Activated T-helper 2 cell treated with anti-CD3 and anti-CD28 coated beads, Interferon-gamma antibody, Interleukin-2, Interleukin-4, amounts not matched to agents 10 μg/mL and 5 μg/mL and 100 μg/mL, durations not matched to agents 14 hours and 24 hours and 36 hours (primary cell): ENCODE data around the gene C19orf38. TPM values are rescaled to one million over a fixed set of nuclear protein-coding genes. Genes with fewer than 3 reads are reported as not detected.

ENCODE experiments used
- DNase-seq: peaks from one replicate; pipeline ENCODE4 v3.0.0; 2021; ENCODE audit warnings: low spot score
- H3K27ac Mint-ChIP-seq: one replicate; pipeline ENCODE4 v1.8.0; 2021; ENCODE audit warnings: mixed read lengths
- H3K27me3 Mint-ChIP-seq: one replicate; pipeline ENCODE4 v1.8.0; 2021; ENCODE audit warnings: low read depth, mixed read lengths
- H3K36me3 Mint-ChIP-seq: one replicate; pipeline ENCODE4 v1.8.0; 2021; ENCODE audit warnings: low read depth, mixed read lengths
- H3K4me1 Mint-ChIP-seq: one replicate; pipeline ENCODE4 v1.8.0; 2021; ENCODE audit warnings: low read depth, mixed read lengths
- H3K4me3 Mint-ChIP-seq: one replicate; pipeline ENCODE4 v1.8.0; 2021; ENCODE audit warnings: low read depth, mild to moderate bottlenecking, moderate library complexity, mixed read lengths
- H3K9me3 Mint-ChIP-seq: one replicate; pipeline ENCODE4 v1.8.0; 2021; ENCODE audit warnings: mixed read lengths
- intact Hi-C: fragments of 100-400 bp; cut with micrococcal nuclease; formaldehyde crosslinking; loops from one replicate; pipeline ENCODE4 v1.15.1; 2023
- total RNA-seq: library from RNA; stranded (reverse); gene quantifications from 2 replicates; pipeline ENCODE4 v1.2.3, GENCODE V29; 2022

The C19orf38 gene, protein sequence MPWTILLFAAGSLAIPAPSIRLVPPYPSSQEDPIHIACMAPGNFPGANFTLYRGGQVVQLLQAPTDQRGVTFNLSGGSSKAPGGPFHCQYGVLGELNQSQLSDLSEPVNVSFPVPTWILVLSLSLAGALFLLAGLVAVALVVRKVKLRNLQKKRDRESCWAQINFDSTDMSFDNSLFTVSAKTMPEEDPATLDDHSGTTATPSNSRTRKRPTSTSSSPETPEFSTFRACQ
- 3.9 and 4.3 TPM in 2 replicates for total RNA-seq

DNA sequence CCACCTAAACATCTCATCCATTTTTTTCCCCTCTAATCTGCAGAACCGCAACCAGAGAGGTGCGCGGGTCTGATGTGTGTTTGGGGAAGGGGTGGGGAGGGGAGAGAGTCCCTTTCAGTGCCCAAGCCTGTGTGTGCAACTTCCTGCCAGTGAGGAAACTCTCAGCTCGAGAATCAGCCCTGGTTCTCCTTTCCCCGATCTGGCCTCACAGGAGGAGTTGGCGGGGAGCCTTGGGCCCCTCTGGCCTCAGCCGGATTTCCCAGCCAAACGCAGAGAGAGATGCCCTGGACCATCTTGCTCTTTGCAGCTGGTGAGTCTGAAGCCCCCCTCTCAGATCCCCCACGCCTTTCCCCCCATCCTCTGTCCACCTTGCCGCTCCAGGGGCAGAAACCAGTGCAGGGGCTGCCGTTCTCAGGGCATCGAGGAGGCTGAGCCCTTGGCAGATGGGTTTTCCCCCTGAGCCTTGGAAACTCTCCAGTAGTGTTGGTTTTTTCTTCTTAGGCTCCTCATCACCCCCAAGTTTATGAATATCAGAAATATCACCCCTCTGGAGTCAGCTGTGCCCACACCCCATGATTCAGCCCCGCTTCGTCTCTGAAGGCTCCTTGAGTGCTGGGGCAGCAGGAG is at the start of gene C19orf38:
Gene C19orf38, plus strand, starts transcription at position 186 of the 627 bp plus-strand sequence. Its CDS starts 94 bp downstream, at position 280.
- no peak for DNase-seq
- peaks cover 8% of the 10 kb centered on the region for H3K9me3 Mint-ChIP-seq
- H3K27ac Mint-ChIP-seq: peak within 1 kb of the TSS; percentile 51
- no peaks in the 10 kb centered on the region for H3K27me3 Mint-ChIP-seq
- peak within 1 kb of the TSS; percentile 70 for H3K4me3 Mint-ChIP-seq
- peaks cover 4% of the 10 kb centered on the region for H3K36me3 Mint-ChIP-seq
- intact Hi-C loops: no loop called here
- no peaks in the 10 kb centered on the region for H3K4me1 Mint-ChIP-seq

DNA sequence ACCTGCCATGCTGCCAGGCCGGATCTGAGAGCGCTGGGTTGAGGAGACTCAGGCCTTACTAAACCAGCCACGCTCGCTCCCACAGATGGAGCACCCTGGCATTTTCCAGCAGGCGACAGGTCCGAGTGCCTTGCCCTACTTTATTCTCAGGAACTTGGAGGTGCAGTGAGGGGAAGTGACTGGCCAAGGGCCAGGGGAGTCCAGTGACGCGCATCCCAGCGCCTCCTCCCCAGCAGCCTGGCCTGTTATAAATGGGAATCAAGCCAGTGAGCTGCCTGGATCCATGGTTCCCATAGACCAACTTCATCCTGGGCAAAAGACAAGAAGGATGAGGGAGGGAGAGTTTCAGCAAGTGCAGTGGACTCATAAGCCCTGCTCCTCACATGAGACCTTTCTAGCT is 47.7 kb upstream of the C19orf38 start:
- no peak overlapping the region for H3K27ac Mint-ChIP-seq
- no peak for DNase-seq
- H3K4me1 Mint-ChIP-seq: peaks cover 17% of the 10 kb centered on the region
- peaks cover 62% of the 10 kb centered on the region for H3K36me3 Mint-ChIP-seq
- H3K9me3 Mint-ChIP-seq: no peaks in the 10 kb centered on the region
- H3K4me3 Mint-ChIP-seq: no peak overlapping the region
- H3K27me3 Mint-ChIP-seq: no peaks in the 10 kb centered on the region
- intact Hi-C loops: no loop called here

GRCh38 chr19:10802479-10802878 is 45.7 kb upstream of the C19orf38 start:
- H3K4me1 Mint-ChIP-seq: peaks cover 11% of the 10 kb centered on the region
- no peaks in the 10 kb centered on the region for H3K9me3 Mint-ChIP-seq
- H3K27ac Mint-ChIP-seq: no peak overlapping the region
- intact Hi-C loops: no loop called here
- DNase-seq: no peak
- H3K27me3 Mint-ChIP-seq: no peaks in the 10 kb centered on the region
- H3K4me3 Mint-ChIP-seq: no peak overlapping the region
- peaks cover 60% of the 10 kb centered on the region for H3K36me3 Mint-ChIP-seq

- Mint-ChIP-seq H3K4me3 (no peak overlapping the region), H3K36me3 (peaks cover 60% of the 10 kb centered on the region), H3K4me1 (peaks cover 8% of the 10 kb centered on the region), H3K9me3 (no peaks in the 10 kb centered on the region), H3K27me3 (no peaks in the 10 kb centered on the region), H3K27ac (no peak overlapping the region)
- intact Hi-C loops: no loop called here
- no peak for DNase-seq
These were observed 45.0 kb upstream of the C19orf38 start for GRCh38 chr19:10803252-10803651.

GRCh38 chr19:10805065-10805757 is 43.0 kb upstream of the C19orf38 start:
- H3K9me3 Mint-ChIP-seq: no peaks in the 10 kb centered on the region

GRCh38 chr19:10805758-10806247 is 42.4 kb upstream of the C19orf38 start:
- peaks cover 64% of the 10 kb centered on the region for H3K36me3 Mint-ChIP-seq
- no peaks in the 10 kb centered on the region for H3K9me3 Mint-ChIP-seq
- intact Hi-C loops: no loop called here
- no peaks in the 10 kb centered on the region for H3K27me3 Mint-ChIP-seq
- H3K4me3 Mint-ChIP-seq: no peak overlapping the region
- H3K4me1 Mint-ChIP-seq: peaks cover 16% of the 10 kb centered on the region
- no peak overlapping the region for H3K27ac Mint-ChIP-seq
- DNase-seq: no peak

More at GRCh38 chr19:10805065-10805757, 43.0 kb upstream of the C19orf38 start:
- Mint-ChIP-seq H3K4me3 (no peak overlapping the region), H3K4me1 (peaks cover 16% of the 10 kb centered on the region), H3K27ac (peak overlapping the region; percentile 31), H3K36me3 (peaks cover 68% of the 10 kb centered on the region), H3K27me3 (no peaks in the 10 kb centered on the region)
- intact Hi-C loops: no loop called here
- DNase-seq: no peak

DNA sequence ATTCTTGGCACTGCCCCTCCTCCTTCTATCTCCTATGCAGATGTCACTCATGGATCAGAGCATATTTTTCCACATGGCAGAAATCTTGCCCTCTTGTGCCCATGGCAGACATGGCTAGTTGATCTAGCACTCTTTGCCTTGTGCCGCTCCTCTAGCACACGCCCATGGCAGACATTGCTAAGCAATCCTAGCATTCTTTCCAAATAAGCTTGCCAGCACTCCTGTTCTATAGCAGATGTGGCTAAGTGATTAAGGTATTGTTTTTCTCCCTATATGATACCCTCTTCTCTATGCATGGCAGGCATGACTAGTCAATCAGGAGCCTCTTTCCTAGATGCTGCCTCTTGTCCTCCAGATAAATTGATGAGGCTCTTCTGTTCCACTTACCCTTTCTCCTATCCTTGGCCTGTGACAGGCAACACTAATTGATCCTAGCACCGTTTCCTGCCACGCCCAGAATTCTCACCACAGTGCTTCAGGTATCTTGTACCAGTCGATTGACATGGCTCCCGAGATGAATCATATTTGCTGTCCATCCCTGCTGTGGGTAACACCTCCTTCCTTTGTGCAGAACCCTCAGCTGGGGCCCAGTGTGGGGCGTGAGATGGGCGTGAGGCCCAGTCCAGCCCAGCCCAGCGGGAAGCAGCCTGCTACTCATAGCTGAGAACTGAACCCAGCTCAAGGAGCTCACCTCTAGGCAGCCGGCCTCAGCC is 39.1 kb upstream of the C19orf38 start:
- Mint-ChIP-seq H3K9me3 (no peaks in the 10 kb centered on the region), H3K36me3 (peaks cover 54% of the 10 kb centered on the region), H3K4me3 (no peak overlapping the region), H3K4me1 (peaks cover 21% of the 10 kb centered on the region), H3K27me3 (no peaks in the 10 kb centered on the region), H3K27ac (peak overlapping the region; percentile 65)
- peak; percentile 24 for DNase-seq
- intact Hi-C loops: no loop called here

DNA sequence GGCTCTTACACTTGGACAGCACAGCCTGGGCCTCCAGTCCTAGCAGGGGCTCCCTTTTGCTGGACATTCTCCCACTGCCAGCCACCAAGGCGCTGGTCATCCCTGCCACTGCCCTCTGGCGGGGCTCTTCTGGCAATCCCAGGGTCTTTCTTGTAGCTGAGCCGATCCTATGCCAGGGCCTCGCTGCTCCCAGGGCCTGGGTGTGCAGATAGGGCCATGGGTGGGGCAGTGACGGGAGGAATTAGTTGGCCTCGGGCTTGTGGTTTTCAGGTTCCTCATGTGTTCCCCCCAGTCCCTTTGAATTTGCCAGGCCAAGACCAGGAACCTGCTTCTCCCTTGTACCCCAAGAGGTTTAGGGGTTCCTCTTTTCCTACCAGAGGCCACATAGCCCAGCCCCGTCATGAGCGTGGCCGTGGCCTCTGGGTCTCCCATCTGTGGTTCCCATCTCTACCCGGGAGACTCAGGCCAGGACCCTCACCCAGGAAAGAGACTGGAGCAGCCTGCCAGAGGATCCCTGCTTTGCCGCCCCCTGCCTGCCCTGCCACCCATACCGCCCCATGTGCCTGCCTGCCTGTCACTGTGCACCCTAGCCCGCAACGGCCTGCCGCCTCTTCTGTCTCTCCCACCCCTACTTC is 38.4 kb upstream of the C19orf38 start:
- Mint-ChIP-seq H3K27ac (peak overlapping the region; percentile 55), H3K9me3 (no peaks in the 10 kb centered on the region), H3K27me3 (no peaks in the 10 kb centered on the region), H3K4me1 (peaks cover 23% of the 10 kb centered on the region), H3K36me3 (peaks cover 53% of the 10 kb centered on the region), H3K4me3 (no peak overlapping the region)
- intact Hi-C loops: loop anchor here (5.0 kb wide), 1 partner anchor 92 kb away; the partner anchor contains the start of gene DNM2
- no peak for DNase-seq

GRCh38 chr19:10811391-10812111 is 36.7 kb upstream of the C19orf38 start:
- H3K4me1 Mint-ChIP-seq: peaks cover 23% of the 10 kb centered on the region
- no peak overlapping the region for H3K4me3 Mint-ChIP-seq
- peaks cover 48% of the 10 kb centered on the region for H3K36me3 Mint-ChIP-seq
- intact Hi-C loops: loop anchor here (5.0 kb wide), 1 partner anchor 94 kb away; the partner anchor contains the start of gene DNM2
- DNase-seq: no peak
- peak overlapping the region; percentile 91 for H3K27ac Mint-ChIP-seq
- H3K27me3 Mint-ChIP-seq: no peaks in the 10 kb centered on the region
- H3K9me3 Mint-ChIP-seq: no peaks in the 10 kb centered on the region

DNA sequence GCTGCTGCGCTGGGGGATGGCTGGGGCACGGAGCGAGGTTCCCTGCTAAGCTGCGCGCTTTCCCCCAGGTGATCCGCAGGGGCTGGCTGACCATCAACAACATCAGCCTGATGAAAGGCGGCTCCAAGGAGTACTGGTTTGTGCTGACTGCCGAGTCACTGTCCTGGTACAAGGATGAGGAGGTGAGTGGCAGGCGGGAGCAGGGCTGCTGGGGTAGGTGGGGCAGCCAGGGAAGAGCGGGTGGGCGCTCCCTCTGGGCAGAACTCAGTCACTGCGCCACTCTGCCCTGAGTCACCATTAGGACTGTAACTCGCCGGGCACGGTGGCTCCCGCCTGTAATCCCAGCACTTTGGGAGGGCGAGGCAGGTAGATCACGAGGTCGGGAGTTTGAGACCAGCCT is 36.0 kb upstream of the C19orf38 start:
- Mint-ChIP-seq H3K4me1 (peaks cover 23% of the 10 kb centered on the region), H3K36me3 (peaks cover 53% of the 10 kb centered on the region), H3K27ac (peak overlapping the region; percentile 91), H3K9me3 (no peaks in the 10 kb centered on the region), H3K4me3 (no peak overlapping the region), H3K27me3 (no peaks in the 10 kb centered on the region)
- intact Hi-C loops: loop anchor here (5.0 kb wide), 1 partner anchor 95 kb away; the partner anchor contains the start of gene DNM2
- DNase-seq: no peak

GRCh38 chr19:10812902-10813404 is 35.3 kb upstream of the C19orf38 start:
- no peak overlapping the region for H3K4me3 Mint-ChIP-seq
- H3K36me3 Mint-ChIP-seq: peaks cover 53% of the 10 kb centered on the region
- H3K9me3 Mint-ChIP-seq: no peaks in the 10 kb centered on the region
- no peaks in the 10 kb centered on the region for H3K27me3 Mint-ChIP-seq
- peaks cover 22% of the 10 kb centered on the region for H3K4me1 Mint-ChIP-seq
- intact Hi-C loops: loop anchor here (5.0 kb wide), 1 partner anchor 96 kb away; the partner anchor contains the start of gene DNM2
- no peak for DNase-seq
- peak overlapping the region; percentile 91 for H3K27ac Mint-ChIP-seq
